ENCODE data around the gene GNAS-AS1.

Gene GNAS-AS1

GRCh38 chr20:58845706-58846105 is 5.0 kb downstream of the GNAS-AS1 start:
- DNase-seq (ENCODE audit: low read depth in 1 of 2, low spot score in 1 of 2) = no peak
- Histone ChIP-seq H3K27ac (replicated peaks) (no peak overlapping the region), H3K4me3 (replicated peaks; ENCODE audit: insufficient read depth, low read length) (no peak overlapping the region), H3K27me3 (ENCODE audit: insufficient read depth, poor library complexity, severe bottlenecking) (peaks cover 31% of the 10 kb centered on the region)
- no peak for TF ChIP-seq GABPA (IDR thresholded peaks at IDR 0.05; ENCODE audit: low read depth)

- TF ChIP-seq POLR2AphosphoS5 (IDR thresholded peaks at IDR 0.05; ENCODE audit: low read depth) = no peak
- TF ChIP-seq SPI1 (IDR thresholded peaks at IDR 0.05; ENCODE audit: borderline replicate concordance, low read depth) = no peak
- TF ChIP-seq GABPA (IDR thresholded peaks at IDR 0.05; ENCODE audit: low read depth) = no peak
- no peak for TF ChIP-seq REST (IDR thresholded peaks at IDR 0.05; ENCODE audit: insufficient replicate concordance, low read depth)
- no peak for TF ChIP-seq CTCF (IDR thresholded peaks at IDR 0.05; ENCODE audit: insufficient read depth, low read length)
- H3K27me3 ChIP-seq (ENCODE audit: insufficient read depth, poor library complexity, severe bottlenecking) = peaks cover 43% of the 10 kb centered on the region
- no peak for DNase-seq (ENCODE audit: low read depth in 1 of 2, low spot score in 1 of 2)
- H3K27ac ChIP-seq (replicated peaks) = no peak overlapping the region
- H3K4me3 ChIP-seq (replicated peaks; ENCODE audit: insufficient read depth, low read length) = no peak overlapping the region
These were observed 7.6 kb downstream of the GNAS-AS1 start for GRCh38 chr20:58843128-58843556.

GRCh38 chr20:58842276-58842675 is 8.4 kb downstream of the GNAS-AS1 start:
- H3K27me3 ChIP-seq (ENCODE audit: insufficient read depth, poor library complexity, severe bottlenecking) = peaks cover 43% of the 10 kb centered on the region
- H3K4me3 ChIP-seq (replicated peaks; ENCODE audit: insufficient read depth, low read length) = no peak overlapping the region
- no peak overlapping the region for H3K27ac ChIP-seq (replicated peaks)
- TF ChIP-seq GABPA (IDR thresholded peaks at IDR 0.05; ENCODE audit: low read depth) (no peak), CTCF (IDR thresholded peaks at IDR 0.05; ENCODE audit: insufficient read depth, low read length) (no peak), REST (IDR thresholded peaks at IDR 0.05; ENCODE audit: insufficient replicate concordance, low read depth) (no peak), SPI1 (IDR thresholded peaks at IDR 0.05; ENCODE audit: borderline replicate concordance, low read depth) (no peak), POLR2AphosphoS5 (IDR thresholded peaks at IDR 0.05; ENCODE audit: low read depth) (no peak)
- DNase-seq (ENCODE audit: low read depth in 1 of 2, low spot score in 1 of 2) = no peak

- no peak for DNase-seq (ENCODE audit: low read depth in 1 of 2, low spot score in 1 of 2)
- Histone ChIP-seq H3K4me3 (replicated peaks; ENCODE audit: insufficient read depth, low read length) (no peak overlapping the region), H3K27ac (replicated peaks) (no peak overlapping the region), H3K27me3 (ENCODE audit: insufficient read depth, poor library complexity, severe bottlenecking) (peaks cover 43% of the 10 kb centered on the region)
- TF ChIP-seq POLR2AphosphoS5 (IDR thresholded peaks at IDR 0.05; ENCODE audit: low read depth) (no peak), CTCF (IDR thresholded peaks at IDR 0.05; ENCODE audit: insufficient read depth, low read length) (no peak), GABPA (IDR thresholded peaks at IDR 0.05; ENCODE audit: low read depth) (no peak), REST (IDR thresholded peaks at IDR 0.05; ENCODE audit: insufficient replicate concordance, low read depth) (no peak), SPI1 (IDR thresholded peaks at IDR 0.05; ENCODE audit: borderline replicate concordance, low read depth) (no peak)
These were observed 9.0 kb downstream of the GNAS-AS1 start for GRCh38 chr20:58841539-58842264.
